T47D (cell line): ENCODE data around the gene C9orf50.
"Not testable (repeated sequence)": the region's sequence is repeated elsewhere in the genome, so short reads cannot be mapped to it uniquely, and the experiment has no call there.

ENCODE experiments used
- DNase-seq, 2 experiments: peaks; one replicate each; pipeline versions ENCODE4 v3.0.0 to v3.0.0-alpha.2; 2011 to 2012; ENCODE audit warnings: low read depth in 1 of 2, low spot score in 1 of 2
- JUND ChIP-seq: IDR thresholded peaks from 2 replicates; pipeline ENCODE4 v1.6.1; 2012; ENCODE audit warnings: low read depth
- in situ Hi-C: cut with HindIII; loops from 2 replicates; pipeline ENCODE4 v1.10.0; 2016; ENCODE audit warnings: low sequenced_read_pairs, low pct_unique_long_range_greater_than_20kb

Gene C9orf50, protein sequence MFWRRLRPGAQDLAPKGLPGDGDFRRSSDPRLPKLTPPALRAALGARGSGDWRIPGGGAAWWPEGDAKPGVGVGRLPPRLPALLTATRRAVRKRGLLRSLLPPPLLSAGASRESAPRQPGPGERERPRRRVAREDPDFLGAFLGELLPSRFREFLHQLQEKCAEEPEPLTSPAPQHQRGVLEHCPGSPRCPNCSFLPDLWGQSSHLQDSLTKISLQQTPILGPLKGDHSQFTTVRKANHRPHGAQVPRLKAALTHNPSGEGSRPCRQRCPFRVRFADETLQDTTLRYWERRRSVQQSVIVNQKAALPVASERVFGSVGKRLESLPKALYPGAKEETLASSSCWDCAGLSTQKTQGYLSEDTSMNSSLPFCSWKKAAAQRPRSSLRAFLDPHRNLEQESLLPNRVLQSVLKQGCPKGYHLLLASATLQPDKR

DNA sequence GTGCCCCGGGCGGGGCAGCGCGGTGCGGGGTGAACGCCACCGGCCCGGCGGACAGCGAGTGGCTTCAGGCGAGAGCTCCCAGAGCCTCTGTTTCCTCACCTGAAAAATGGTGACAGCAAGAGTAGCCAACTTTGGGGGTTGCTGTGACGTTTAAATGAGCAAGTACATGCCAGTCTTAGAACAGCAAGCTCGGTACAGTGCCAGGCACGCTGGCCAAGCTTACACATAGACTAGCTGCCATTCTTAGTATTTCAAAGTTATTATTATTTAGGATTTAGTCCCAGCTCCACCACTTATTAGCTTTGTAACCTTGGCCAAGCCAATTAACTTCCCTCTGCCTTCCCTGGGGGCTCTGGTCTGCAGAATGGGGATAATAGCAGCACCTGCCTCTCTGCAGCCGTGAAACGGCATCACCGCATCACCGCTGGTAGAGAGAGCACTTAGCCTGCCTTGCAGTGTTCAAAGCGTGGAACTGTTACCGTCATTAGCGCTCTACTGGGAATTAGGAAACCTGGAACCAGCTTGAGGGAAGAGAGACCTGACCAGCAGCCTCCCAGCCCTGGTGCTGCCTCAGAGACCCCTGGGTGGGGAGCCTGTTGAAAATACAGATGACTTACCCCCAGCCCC is at the start of gene C9orf50:
Gene C9orf50 (minus strand): TSS at position 433 of the 627 bp plus-strand sequence. CDS start 527 bp downstream, outside the sequence.
- in situ Hi-C loops, result no loop called here
- TF ChIP-seq JUND, result no peak
- no peak for DNase-seq

DNA sequence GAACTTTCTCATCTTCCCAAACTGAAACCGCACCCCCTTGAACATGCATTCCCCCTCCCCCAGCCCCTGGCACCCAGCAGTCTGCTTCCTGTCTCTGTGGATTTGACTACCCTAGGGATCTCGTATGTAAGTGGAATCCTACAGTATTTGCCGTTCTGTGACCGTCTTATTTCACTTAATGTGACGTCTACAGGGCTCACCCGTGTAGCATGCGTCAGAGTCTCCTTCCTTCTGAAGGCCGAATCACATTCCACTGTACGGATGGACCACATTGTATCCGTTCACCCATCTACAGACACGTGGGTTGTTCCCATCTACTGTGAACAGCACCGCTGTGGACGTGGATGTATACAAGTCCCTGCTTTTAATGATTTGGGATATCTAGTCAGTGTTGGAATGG is 49.0 kb upstream of the C9orf50 start:
- no peak for TF ChIP-seq JUND
- no peak for DNase-seq
- in situ Hi-C loops, result no loop called here

DNA sequence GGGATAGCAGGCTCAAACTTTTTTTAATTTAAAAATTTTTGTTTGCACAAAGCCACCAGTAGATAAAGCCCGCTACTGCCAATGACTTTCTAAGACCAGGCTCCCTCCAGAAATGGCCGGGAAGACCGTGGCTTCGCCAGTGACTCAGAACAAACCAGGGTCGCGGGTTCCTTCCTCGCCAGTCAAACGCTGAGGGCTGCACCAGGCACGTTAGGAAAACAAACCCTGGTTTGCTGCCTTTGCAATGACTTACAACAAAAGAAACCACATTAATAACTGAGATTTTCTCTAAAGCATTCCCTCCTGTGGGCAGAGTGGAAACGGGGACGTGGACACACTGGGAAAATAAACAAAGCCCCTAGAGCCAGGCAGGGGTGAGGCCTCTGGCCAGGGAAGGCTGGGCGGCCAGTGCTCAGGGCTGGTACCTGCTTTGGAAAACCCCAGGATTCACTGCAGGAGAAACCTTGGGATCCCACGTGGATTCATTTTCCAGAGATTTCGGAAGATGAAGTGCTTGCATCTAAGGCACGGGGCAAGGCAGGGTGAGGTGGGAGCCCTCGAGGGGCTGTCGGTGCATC is 48.3 kb upstream of the C9orf50 start:
- no peak for DNase-seq
- no peak for TF ChIP-seq JUND

DNA sequence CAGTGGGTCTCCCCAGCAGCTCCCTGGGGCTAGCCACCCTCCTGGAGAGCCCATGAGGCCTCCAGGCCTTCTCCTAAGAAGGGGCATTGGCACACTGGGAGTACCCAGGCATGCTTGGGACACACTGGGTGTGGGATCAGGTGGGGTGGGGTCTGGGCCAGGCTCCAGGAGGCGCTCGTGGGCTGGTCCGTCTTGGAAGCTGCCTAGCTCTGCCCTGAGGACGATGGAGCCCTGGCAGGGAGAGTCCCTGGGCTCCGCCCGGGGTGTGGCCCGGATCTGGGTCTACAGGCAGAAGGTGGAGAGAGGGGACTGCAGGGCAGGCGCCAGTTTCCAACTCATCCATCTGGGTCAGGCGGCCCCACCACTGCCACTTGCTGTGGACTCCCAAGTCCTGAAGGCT is 46.9 kb upstream of the C9orf50 start:
- TF ChIP-seq JUND, result no peak
- DNase-seq, result no peak
- in situ Hi-C loops, result no loop called here

More for the DNA sequence above, 48.3 kb upstream of the C9orf50 start:
- in situ Hi-C loops, result no loop called here

DNA sequence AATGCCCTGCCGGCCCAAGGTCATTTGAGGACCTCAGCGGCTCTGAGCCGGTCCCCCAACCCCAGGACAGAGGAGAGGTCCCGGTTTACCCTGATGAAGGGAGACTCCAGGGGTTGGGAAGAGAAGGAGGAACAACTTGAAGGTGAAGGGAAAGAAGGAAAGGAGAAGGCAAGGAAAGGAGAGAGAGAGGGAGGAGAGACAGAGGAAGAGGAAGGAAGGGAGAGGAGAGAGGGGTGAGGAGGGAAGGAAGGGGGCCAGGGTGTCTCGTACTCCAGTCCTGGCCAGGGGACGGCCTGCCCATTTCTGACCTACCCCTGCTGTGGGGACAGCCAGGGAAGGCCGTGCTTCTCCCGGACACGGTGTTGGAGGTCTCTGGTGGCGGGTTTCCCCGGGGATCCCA is 46.5 kb upstream of the C9orf50 start:
- in situ Hi-C loops, result no loop called here
- DNase-seq, result no peak
- TF ChIP-seq JUND, result no peak

DNA sequence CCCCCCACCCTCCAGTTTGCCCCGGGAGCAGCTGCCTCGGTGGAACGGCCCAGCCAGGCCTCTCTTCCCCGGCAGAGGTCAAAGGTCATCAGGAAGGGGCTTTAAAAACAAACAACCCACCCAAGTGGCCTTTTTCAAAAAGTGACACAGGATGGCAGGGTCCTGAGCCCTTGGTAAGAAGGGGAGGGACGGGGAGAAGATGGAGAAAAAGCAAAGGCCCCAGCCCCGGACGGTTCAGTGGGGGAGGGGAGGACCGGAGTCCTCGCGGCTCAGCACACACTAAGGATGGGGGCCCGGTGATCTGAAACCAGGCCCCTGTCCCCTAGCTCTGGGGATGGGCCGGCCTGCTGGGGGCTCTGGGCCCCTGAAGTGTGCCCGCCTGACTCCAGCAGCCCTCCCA is 45.7 kb upstream of the C9orf50 start:
- in situ Hi-C loops, result no loop called here
- DNase-seq, result no peak
- TF ChIP-seq JUND, result no peak

DNA sequence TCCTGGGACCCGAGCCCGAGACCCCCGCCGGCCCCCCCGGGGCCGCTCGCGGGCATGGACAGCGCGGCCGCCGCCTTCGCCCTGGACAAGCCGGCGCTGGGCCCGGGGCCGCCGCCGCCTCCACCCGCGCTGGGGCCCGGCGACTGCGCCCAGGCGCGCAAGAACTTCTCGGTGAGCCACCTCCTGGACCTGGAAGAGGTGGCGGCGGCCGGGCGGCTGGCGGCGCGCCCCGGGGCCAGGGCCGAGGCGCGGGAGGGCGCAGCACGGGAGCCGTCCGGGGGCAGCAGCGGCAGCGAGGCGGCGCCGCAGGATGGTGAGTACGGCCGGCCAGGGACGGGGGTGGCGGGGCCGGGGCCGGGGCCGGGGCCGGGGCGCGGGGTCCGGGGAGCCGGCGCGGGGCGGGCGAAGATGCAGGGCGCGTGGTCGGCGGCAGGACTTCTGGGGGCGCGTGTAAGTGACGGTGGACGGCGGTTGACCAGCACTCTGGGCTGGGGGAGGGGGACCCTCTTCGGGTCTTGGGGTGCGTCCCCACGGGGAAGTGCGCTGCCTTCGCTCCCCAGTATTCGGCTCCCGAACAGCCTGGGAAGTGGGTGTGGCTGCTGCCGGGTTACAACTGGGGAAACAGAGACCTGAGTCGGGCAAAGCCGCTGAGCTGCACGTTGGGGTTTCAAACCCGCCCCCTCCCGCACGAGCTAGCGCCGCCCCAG is 45.1 kb upstream of the C9orf50 start:
- no peak for TF ChIP-seq JUND
- DNase-seq, result peak in 1 of 2 experiments; percentile 75
- in situ Hi-C loops, result no loop called here

DNA sequence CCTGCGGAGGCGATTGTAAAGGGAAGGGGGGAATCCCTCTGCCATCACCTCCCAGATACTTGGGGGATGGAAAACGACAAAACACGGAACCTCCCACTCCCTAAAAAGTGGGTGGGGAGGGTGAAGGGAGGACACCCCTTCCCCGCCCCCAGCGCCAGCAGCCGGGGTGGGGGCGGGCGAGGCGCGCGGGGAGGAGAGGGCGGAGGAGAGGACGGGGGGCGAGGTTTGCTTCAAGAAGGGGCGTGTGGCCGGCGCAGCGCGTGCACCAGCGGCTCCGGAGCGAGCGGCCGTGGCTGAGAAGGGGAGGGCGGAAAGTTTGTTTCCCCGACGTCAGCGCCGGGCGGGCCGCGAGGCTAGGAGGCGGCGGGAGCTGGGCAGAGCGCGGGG is 44.5 kb upstream of the C9orf50 start, which contains the start of gene PRRX2:
Gene PRRX2 (plus strand): TSS at position 259 of the 387 bp plus-strand sequence. CDS start 221 bp downstream, outside the sequence.
- in situ Hi-C loops, result no loop called here
- TF ChIP-seq JUND, result no peak
- DNase-seq, result peak; percentile 43 to 59

DNA sequence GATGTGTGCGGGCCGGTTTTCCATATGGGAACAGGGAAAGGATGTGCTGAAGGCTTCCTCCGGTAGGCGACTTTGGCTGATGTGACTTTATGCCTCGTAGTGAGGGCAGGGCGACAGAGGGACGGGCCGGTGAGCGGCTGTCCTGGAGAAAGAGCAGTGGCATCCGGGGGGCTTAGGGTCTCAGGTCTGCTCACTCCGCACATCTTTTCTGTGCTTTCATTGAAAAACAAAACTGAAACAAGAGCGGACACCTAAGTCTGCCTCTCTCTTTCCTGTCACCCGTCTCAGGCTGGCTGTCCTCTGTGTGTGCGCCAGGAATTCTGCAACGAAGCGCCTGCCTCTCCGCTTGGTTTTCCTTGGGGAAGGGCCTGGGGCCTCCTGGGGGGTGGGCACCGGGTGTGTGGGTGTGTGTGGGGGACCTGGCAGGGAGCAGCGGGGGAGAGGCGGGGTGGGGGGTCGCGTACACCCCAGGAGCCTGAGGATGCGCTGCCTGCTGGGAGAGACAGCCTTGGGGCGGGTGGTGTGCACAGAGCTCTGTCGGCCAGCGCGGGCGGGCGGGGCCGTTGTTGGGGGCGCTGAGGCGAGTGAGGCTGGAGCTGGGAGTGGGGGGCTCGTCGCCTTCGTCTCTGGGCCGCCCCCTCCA is 44.0 kb upstream of the C9orf50 start:
- DNase-seq, result no peak
- no peak for TF ChIP-seq JUND
- in situ Hi-C loops, result no loop called here

DNA sequence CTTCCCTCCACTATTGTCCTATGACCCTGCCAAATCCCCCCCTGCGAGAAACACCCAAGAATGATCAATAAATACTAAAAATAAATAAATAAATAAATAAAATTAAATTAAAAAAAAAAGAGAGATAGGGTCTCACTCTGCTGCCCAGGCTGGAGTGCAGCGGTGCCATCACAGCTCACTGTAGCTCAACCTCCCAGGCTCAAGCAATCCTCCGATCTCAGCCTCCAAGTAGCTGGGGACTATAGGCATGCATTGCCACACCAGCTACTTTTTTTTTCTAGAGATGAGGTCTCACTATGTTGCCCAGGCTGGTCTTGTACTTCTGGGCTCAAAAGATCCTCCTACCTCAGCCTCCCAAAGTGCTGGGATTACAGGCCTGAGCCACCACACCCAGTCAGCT is 41.3 kb upstream of the C9orf50 start:
- in situ Hi-C loops, result not testable (repeated sequence)

DNA sequence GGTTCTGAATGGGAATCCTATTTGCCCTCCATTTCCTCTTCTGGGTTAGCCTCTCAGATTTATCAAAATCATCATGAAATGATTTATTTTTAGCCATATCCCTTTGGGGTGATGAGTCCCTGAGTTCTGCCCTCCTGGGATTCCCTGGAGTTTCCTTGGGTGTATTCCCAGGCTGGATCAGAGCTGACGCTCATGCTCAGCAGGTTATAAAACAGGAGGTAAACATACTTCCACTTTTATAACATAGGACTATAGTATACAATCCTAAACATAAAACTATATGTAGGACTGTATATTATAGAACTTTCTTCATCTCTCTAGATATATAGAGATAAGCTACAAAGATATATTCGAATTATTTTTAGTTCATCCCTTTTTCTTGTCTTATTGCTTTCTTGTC is 40.1 kb upstream of the C9orf50 start:
- no peak for DNase-seq
- TF ChIP-seq JUND, result no peak
- in situ Hi-C loops, result no loop called here

More for the DNA sequence above, 41.3 kb upstream of the C9orf50 start:
- not testable (repeated sequence) for DNase-seq

DNA sequence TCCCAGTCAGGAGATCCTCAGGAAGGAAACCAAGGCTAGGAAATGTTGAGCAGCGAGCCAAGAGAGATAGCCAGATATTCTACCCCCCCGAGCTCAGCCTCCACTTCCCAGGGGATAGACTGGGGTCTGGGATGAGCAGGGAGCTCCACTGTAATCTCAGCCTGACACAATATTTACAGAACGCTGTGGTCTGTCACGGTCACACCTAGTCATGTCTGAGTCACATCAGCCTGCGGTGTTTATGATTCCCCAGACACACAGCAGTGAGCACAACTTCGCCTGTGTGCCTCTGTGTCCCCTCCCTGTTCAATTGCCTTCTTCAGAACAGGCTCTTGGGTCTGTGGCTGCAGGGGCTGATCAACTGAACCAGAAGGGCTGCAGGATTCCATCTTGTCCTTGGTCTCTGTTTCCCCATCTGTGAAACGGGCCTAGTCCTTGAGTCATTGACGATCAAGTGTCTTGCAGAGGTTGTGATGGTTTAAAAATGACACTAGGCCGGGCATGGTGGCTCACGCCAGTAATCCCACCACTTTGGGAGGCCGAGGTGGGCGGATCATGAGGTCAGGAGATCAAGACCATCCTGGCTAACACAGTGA is 36.0 kb upstream of the C9orf50 start:
- DNase-seq, result no peak
- in situ Hi-C loops, result no loop called here
- no peak for TF ChIP-seq JUND
